Measurements from ENCODE around the gene ENTPD2.

DNA sequence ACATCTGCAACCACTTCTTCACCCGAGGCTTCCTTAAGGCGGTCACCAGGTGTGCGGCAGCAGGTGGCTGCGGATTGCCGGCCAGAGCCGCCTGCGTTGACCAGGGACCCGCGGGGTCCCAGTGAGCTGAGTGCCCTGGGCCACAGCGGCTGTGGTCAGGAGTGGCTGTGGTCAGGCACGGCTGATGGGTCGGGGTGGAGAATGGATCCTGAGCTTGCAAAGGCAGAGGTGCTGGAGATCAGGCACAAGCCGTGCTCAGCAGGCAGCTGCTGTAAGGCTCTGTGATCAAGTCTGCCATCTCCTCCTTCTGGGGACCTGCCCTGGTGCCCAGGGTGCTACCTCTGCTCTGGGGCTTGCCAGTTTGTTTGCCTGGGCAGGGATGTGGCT, 25.5 kb upstream of the ENTPD2 start:
- TF ChIP-seq, protein P1, sequence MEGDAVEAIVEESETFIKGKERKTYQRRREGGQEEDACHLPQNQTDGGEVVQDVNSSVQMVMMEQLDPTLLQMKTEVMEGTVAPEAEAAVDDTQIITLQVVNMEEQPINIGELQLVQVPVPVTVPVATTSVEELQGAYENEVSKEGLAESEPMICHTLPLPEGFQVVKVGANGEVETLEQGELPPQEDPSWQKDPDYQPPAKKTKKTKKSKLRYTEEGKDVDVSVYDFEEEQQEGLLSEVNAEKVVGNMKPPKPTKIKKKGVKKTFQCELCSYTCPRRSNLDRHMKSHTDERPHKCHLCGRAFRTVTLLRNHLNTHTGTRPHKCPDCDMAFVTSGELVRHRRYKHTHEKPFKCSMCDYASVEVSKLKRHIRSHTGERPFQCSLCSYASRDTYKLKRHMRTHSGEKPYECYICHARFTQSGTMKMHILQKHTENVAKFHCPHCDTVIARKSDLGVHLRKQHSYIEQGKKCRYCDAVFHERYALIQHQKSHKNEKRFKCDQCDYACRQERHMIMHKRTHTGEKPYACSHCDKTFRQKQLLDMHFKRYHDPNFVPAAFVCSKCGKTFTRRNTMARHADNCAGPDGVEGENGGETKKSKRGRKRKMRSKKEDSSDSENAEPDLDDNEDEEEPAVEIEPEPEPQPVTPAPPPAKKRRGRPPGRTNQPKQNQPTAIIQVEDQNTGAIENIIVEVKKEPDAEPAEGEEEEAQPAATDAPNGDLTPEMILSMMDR (IDR thresholded peaks at IDR 0.05 in 2 of 3, conservative IDR thresholded peaks at IDR 0.05 in 1 of 3; ENCODE audit: borderline replicate concordance in 1 of 3, insufficient read depth in 1 of 3, low read depth in 2 of 3, low read length in 2 of 3), result no peak
- TF ChIP-seq, protein P2, sequence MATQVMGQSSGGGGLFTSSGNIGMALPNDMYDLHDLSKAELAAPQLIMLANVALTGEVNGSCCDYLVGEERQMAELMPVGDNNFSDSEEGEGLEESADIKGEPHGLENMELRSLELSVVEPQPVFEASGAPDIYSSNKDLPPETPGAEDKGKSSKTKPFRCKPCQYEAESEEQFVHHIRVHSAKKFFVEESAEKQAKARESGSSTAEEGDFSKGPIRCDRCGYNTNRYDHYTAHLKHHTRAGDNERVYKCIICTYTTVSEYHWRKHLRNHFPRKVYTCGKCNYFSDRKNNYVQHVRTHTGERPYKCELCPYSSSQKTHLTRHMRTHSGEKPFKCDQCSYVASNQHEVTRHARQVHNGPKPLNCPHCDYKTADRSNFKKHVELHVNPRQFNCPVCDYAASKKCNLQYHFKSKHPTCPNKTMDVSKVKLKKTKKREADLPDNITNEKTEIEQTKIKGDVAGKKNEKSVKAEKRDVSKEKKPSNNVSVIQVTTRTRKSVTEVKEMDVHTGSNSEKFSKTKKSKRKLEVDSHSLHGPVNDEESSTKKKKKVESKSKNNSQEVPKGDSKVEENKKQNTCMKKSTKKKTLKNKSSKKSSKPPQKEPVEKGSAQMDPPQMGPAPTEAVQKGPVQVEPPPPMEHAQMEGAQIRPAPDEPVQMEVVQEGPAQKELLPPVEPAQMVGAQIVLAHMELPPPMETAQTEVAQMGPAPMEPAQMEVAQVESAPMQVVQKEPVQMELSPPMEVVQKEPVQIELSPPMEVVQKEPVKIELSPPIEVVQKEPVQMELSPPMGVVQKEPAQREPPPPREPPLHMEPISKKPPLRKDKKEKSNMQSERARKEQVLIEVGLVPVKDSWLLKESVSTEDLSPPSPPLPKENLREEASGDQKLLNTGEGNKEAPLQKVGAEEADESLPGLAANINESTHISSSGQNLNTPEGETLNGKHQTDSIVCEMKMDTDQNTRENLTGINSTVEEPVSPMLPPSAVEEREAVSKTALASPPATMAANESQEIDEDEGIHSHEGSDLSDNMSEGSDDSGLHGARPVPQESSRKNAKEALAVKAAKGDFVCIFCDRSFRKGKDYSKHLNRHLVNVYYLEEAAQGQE (IDR thresholded peaks at IDR 0.05; ENCODE audit: low read depth), result no peak
- TF ChIP-seq POLR2A (IDR thresholded peaks at IDR 0.05; ENCODE audit: borderline replicate concordance, extremely low read depth, insufficient read depth, insufficient read length), result no peak
- TF ChIP-seq YY1 (IDR thresholded peaks at IDR 0.05; ENCODE audit: extremely low read depth, insufficient replicate concordance, low read depth, low read length), result no peak
- no peak for TF ChIP-seq JUND (IDR thresholded peaks at IDR 0.05)
- TF ChIP-seq EGR1 (IDR thresholded peaks at IDR 0.05; ENCODE audit: low read depth), result no peak
- no peak for TF ChIP-seq CEBPB (IDR thresholded peaks at IDR 0.05; ENCODE audit: low read depth)
- no peak for TF ChIP-seq EZH2 (IDR thresholded peaks at IDR 0.05)
- TF ChIP-seq EZH2phosphoT487 (IDR thresholded peaks at IDR 0.05; ENCODE audit: borderline replicate concordance), result no peak

All from HCT116 (cell line).